Measurements from ENCODE around the gene WNT8A.

The WNT8A gene

GRCh38 chr5:138138949-138139780, 55.3 kb downstream of the WNT8A start, which contains the start of gene NME5:
Gene NME5, minus strand, starts transcription at chr5:138139428. Its CDS starts 648 bp downstream, at chr5:138138780.
- peak in 54 of 56 donors; percentile 8 to 82 (median 50) for DNase-seq

- no peak for DNase-seq
Measured at GRCh38 chr5:138139781-138140090, 55.9 kb downstream of the WNT8A start.

GRCh38 chr5:138140268-138140667, 56.4 kb downstream of the WNT8A start:
- no peak for DNase-seq
